Measurements from ENCODE around the gene GYS1.
A peak's percentile ranks its signal among the peaks of the same experiment; 100 is the strongest.

Gene GYS1

DNA sequence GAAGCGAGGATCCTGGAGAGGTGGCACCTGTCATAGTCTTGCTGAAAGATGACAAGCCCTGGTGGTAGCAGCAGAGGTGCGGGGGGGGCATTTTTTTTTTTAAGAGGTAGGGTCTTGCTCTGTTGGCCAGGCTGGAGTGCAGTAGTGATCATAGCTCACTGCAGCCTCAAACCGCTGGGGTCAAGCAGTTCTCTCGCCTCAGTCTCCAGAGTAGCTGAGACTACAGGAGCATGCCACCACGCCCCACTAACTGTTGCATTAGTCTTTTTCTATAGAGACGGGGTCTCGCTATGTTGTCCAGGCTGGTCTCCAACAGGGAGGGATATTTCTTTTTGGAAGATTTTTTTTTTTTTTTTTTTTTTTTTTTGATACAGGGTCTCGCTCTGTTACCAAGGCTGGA lies 35.1 kb downstream of the GYS1 start:
- FAIRE-seq: no peak
- no peak for DNase-seq (ENCODE audit: insufficient read length, low spot score)
- TF ChIP-seq POLR2A (IDR thresholded peaks at IDR 0.05; ENCODE audit: low read depth, low read length): no peak

- DNase-seq (ENCODE audit: insufficient read length, low spot score) (no peak), FAIRE-seq (no peak)
- no peak for TF ChIP-seq POLR2A (IDR thresholded peaks at IDR 0.05; ENCODE audit: low read depth, low read length)
Measured at GRCh38 chr19:48955308-48955958, 37.7 kb downstream of the GYS1 start.

DNA sequence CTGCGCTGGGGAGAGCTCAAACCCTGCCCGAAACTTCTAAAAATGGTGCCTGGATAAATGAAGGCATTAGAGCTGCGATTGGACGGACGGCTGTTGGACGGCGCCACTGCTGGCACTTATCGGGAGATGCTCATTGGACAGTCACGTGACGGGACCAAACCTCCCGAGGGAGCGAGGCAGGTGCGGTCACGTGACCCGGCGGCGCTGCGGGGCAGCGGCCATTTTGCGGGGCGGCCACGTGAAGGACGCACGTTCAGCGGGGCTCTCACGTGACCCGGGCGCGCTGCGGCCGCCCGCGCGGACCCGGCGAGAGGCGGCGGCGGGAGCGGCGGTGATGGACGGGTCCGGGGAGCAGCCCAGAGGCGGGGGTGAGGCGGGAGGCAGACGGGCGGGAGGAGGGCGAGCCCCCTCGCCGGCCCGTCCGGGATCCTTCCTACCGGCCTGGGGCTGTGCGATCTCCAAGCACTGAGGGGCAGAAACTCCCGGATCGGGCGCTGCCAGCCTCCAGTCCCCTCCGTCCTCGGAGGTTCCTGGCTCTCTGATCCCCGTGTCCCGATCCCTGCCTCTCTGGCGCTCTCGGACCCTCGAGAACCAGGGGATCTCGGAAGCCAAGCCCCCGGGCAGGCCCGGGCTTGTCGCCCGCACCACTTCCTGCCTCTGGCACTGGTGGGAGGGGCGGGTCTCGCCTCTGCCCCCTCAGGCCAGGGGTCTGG lies 38.4 kb downstream of the GYS1 start, which contains the start of gene BAX:
BAX (plus strand) TSS at position 281 of the 713 bp plus-strand sequence; CDS start at position 335, 54 bp downstream.
- DNase-seq (ENCODE audit: insufficient read length, low spot score): peak; percentile 87
- peak; percentile 73 for FAIRE-seq
- TF ChIP-seq POLR2A (IDR thresholded peaks at IDR 0.05; ENCODE audit: low read depth, low read length): peak; percentile 25; the same call in 1 of the 2 replicates

GRCh38 chr19:48953990-48954594 lies 39.0 kb downstream of the GYS1 start:
- no peak for DNase-seq (ENCODE audit: insufficient read length, low spot score)
- no peak for FAIRE-seq
- no peak for TF ChIP-seq POLR2A (IDR thresholded peaks at IDR 0.05; ENCODE audit: low read depth, low read length)

GRCh38 chr19:48953141-48953540 lies 40.0 kb downstream of the GYS1 start:
- FAIRE-seq (no peak), DNase-seq (ENCODE audit: insufficient read length, low spot score) (no peak)
- TF ChIP-seq POLR2A (IDR thresholded peaks at IDR 0.05; ENCODE audit: low read depth, low read length): no peak

DNA sequence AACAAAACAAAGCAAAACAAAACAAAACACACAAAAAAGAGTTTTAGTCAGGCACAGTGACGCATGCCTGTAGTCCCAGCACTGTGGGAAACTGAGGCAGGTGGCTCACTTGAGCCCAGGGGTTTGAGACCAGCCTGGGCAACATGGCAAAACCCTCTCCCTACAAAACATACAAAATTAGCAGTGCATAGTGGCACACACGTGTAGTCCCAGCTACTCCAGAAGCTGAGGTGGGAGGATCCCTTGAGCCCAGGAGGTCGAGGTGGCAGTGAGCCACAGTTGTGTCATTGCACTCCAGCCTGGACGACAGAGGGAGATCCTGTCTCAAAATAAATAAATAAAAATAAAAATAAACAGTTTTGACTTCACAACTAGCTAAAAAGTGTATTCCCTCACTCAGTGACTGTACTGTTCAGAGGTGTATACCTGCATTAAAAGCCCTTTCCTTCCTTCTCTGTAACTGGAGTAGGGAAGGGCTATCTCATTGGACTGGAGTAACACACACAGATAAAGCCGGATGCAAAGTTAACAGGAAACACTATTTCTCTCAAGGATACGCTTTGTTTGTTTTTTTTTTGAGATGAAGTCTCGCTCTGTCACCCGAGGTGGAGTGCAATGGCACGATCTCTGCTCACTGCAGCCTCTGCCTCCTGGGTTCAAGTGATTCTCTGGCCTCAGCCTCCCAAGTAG lies 42.1 kb downstream of the GYS1 start:
- no peak for FAIRE-seq
- DNase-seq (ENCODE audit: insufficient read length, low spot score): no peak
- no peak for TF ChIP-seq POLR2A (IDR thresholded peaks at IDR 0.05; ENCODE audit: low read depth, low read length)

DNA sequence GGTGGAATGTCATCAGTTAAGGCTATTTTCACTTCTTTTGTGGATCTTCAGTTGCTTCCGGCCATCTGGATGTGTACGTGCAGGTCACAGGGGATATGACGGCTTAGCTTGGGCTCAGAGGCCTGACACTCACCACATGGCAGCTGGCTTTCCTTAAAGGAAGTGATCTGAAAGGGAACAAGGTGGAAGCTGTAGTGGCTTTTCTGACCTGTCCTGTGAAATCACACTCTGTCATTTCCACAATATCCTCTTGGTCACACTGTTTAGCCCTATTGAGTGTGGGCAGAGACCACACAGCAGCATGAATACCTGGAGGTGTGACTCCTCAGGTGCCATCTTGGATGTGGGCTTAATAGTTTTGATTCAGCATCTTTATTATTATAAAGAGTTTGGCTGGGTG lies 43.0 kb downstream of the GYS1 start:
- no peak for TF ChIP-seq POLR2A (IDR thresholded peaks at IDR 0.05; ENCODE audit: low read depth, low read length)
- no peak for FAIRE-seq
- no peak for DNase-seq (ENCODE audit: insufficient read length, low spot score)

DNA sequence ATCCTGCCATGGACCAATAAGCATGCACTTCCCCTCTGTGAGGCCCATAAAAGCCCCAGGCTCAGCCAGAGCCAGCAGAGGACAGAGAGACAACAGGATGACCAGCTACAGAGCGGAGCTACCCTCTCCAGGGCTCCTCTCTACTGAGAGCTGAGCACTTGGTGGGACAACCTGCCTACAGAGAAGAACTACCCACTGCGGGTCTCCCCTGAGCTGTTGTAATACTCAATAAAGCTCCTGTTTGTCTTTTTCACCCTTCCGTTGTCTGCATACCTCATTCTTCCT lies 45.9 kb downstream of the GYS1 start:
- no peak for DNase-seq (ENCODE audit: insufficient read length, low spot score)
- TF ChIP-seq POLR2A (IDR thresholded peaks at IDR 0.05; ENCODE audit: low read depth, low read length): no peak
- FAIRE-seq: no peak

DNA sequence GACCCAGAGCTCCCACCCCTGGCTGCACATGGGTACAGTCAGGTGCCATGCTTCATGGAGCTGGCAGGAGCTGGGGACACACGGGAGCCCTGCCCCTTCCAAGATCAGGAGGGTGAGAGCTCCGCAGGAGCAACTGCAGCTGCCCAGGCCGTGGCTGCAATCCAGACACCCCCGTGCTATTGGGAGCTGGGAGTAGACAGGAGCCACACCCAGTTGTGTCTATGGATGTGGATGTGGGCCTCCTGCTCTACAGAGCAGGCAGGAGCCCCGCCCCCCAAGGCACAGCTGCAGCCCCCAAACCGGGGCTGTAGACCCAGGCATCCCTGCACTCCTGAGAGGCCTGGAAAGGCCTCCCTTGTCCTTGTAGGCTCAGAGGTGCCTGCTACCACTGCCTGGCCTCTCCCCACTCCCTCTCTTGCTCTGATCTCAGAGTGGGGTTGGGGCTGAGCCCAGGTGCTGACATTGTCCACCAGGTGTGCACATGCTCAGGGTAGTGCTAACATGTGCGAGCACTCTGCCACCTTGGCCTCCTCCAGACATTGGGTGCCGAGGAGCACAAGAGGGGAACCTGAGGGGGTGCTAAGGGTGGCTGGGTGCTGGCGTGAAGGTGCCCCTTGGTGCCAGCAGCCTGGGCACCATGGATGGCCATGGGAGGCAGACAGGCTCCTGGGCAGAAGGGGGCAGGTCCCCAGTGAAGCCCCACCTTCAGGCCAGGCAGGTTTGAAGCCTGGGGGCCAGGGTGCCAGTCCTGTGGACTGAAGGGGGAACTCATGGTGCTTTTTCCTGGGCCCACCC lies 46.4 kb downstream of the GYS1 start:
- no peak for DNase-seq (ENCODE audit: insufficient read length, low spot score)
- FAIRE-seq: no peak
- no peak for TF ChIP-seq POLR2A (IDR thresholded peaks at IDR 0.05; ENCODE audit: low read depth, low read length)

DNA sequence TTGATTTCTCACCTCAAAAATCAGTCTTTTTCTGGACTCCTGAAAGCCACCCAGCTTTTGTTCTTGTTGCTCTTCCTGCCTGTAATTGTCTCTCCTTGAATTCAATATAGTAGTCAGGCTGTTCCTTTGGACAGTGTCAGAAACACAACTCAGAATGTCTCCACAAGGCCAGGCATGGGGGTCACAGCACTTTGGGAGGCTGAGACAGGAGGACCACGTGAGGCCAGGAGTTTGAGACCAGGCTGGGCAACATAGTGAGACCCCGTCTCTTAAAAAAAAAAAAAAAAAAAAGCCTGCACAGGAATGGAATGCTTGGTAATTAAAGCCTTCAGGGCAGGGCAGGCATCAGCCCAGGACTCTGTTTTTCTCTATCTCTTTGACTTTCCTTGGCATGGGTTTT lies 47.3 kb downstream of the GYS1 start:
- DNase-seq (ENCODE audit: insufficient read length, low spot score): no peak
- FAIRE-seq: no peak
- no peak for TF ChIP-seq POLR2A (IDR thresholded peaks at IDR 0.05; ENCODE audit: low read depth, low read length)

- DNase-seq (ENCODE audit: insufficient read length, low spot score): no peak
- TF ChIP-seq POLR2A (IDR thresholded peaks at IDR 0.05; ENCODE audit: low read depth, low read length): no peak
- no peak for FAIRE-seq
Measured at GRCh38 chr19:48945415-48945814, 47.7 kb downstream of the GYS1 start.

GRCh38 chr19:48943081-48943480 lies 50.0 kb downstream of the GYS1 start:
- DNase-seq (ENCODE audit: insufficient read length, low spot score) (no peak), FAIRE-seq (no peak)
- TF ChIP-seq POLR2A (IDR thresholded peaks at IDR 0.05; ENCODE audit: low read depth, low read length): no peak

- TF ChIP-seq POLR2A (IDR thresholded peaks at IDR 0.05; ENCODE audit: low read depth, low read length): no peak
- DNase-seq (ENCODE audit: insufficient read length, low spot score): no peak
- no peak for FAIRE-seq
Measured at GRCh38 chr19:48940902-48941301, 52.2 kb downstream of the GYS1 start.

GRCh38 chr19:48938256-48938655 lies 54.9 kb downstream of the GYS1 start:
- no peak for FAIRE-seq
- no peak for TF ChIP-seq POLR2A (IDR thresholded peaks at IDR 0.05; ENCODE audit: low read depth, low read length)
- DNase-seq (ENCODE audit: insufficient read length, low spot score): no peak
